ENCODE results near the gene FADS3. TPM values are rescaled to one million over a fixed set of nuclear protein-coding genes. Genes with fewer than 3 reads are reported as not detected.

FADS3 gene
- total and polyA plus RNA-seq, 2 of the 13 experiments (the other 11 are each of a cell fraction or from before 2014, with no cell fraction given) = 13.4 to 23.2 TPM

DNA sequence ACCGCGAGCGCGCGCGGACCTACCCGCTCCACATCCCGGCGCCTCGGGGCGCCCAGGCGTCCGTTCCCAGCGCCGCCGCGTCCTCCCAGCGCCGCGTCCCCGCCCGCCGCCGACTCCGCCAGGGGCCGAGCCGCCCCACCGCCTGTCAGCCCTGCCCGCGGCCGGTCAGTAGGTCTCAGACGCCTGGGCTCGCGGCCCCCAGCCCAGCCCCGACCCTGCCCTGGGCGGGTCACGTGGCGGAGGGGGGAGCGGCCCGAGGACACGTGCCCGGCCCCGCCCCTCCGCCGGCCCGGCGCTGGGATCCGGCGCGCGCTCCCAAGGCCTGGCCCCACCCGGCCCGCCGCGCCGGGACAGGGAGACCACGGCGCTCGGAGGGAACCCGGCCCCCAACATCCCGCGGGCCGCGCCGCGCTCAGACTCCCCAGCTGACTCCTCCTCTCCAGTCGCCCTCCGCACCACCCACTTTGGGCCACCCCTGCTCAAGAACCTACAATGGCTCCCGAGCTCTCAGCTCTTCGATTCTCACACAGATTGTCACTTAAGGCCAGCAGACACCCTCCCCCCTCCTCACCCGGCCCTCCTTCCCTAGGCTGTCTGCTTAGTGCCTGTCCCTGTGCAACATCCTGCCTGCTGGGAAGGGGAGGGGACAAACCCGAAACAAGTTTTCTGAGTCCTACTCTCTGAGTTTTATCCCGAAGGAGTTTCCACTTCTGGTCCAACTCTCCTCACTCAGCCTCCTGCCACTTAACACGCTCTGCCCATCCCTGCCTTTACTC lies 26.2 kb upstream of the FADS3 start, which contains the start of gene RAB3IL1 (continued):
- no peak for TF ChIP-seq SKIL (CRISPR knock-in tag; IDR thresholded peaks at IDR 0.05; ENCODE audit: borderline replicate concordance)
- no peak for TF ChIP-seq DR1 (CRISPR knock-in tag; IDR thresholded peaks at IDR 0.05)
- TF ChIP-seq ZSCAN20 (CRISPR knock-in tag; IDR thresholded peaks at IDR 0.05; ENCODE audit: borderline replicate concordance) = no peak
- TF ChIP-seq ADNP (CRISPR knock-in tag; IDR thresholded peaks at IDR 0.05) = 0 out of 2 replicates have a peak, but pooled peaks have one; percentile 43
- no peak for TF ChIP-seq ZNF7 (CRISPR knock-in tag; IDR thresholded peaks at IDR 0.05)
- TF ChIP-seq ZNF343 (CRISPR knock-in tag; IDR thresholded peaks at IDR 0.05) = no peak
- no peak for TF ChIP-seq ZNF550 (CRISPR knock-in tag; IDR thresholded peaks at IDR 0.05; ENCODE audit: borderline replicate concordance)
- TF ChIP-seq, protein P1, sequence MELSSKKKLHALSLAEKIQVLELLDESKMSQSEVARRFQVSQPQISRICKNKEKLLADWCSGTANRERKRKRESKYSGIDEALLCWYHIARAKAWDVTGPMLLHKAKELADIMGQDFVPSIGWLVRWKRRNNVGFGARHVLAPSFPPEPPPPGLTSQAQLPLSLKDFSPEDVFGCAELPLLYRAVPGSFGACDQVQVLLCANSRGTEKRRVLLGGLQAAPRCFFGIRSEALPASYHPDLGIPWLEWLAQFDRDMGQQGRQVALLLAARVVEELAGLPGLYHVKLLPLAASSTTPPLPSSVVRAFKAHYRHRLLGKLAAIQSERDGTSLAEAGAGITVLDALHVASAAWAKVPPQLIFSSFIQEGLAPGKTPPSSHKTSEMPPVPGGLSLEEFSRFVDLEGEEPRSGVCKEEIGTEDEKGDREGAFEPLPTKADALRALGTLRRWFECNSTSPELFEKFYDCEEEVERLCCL (CRISPR knock-in tag; IDR thresholded peaks at IDR 0.05; ENCODE audit: borderline replicate concordance) = no peak
- TF ChIP-seq, protein P2, sequence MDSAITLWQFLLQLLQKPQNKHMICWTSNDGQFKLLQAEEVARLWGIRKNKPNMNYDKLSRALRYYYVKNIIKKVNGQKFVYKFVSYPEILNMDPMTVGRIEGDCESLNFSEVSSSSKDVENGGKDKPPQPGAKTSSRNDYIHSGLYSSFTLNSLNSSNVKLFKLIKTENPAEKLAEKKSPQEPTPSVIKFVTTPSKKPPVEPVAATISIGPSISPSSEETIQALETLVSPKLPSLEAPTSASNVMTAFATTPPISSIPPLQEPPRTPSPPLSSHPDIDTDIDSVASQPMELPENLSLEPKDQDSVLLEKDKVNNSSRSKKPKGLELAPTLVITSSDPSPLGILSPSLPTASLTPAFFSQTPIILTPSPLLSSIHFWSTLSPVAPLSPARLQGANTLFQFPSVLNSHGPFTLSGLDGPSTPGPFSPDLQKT (CRISPR knock-in tag; IDR thresholded peaks at IDR 0.05; ENCODE audit: borderline replicate concordance) = no peak
- no peak for TF ChIP-seq ZNF878 (CRISPR knock-in tag; IDR thresholded peaks at IDR 0.05)
- no peak for TF ChIP-seq ZNF296 (CRISPR knock-in tag; conservative IDR thresholded peaks at IDR 0.05)
- TF ChIP-seq ZNF639 (CRISPR knock-in tag; conservative IDR thresholded peaks at IDR 0.05) = no peak
- TF ChIP-seq ZNF768 (CRISPR knock-in tag; IDR thresholded peaks at IDR 0.05) = peak; percentile 53
- TF ChIP-seq HMG20B (CRISPR knock-in tag; conservative IDR thresholded peaks at IDR 0.05) = no peak
- TF ChIP-seq, protein P3, sequence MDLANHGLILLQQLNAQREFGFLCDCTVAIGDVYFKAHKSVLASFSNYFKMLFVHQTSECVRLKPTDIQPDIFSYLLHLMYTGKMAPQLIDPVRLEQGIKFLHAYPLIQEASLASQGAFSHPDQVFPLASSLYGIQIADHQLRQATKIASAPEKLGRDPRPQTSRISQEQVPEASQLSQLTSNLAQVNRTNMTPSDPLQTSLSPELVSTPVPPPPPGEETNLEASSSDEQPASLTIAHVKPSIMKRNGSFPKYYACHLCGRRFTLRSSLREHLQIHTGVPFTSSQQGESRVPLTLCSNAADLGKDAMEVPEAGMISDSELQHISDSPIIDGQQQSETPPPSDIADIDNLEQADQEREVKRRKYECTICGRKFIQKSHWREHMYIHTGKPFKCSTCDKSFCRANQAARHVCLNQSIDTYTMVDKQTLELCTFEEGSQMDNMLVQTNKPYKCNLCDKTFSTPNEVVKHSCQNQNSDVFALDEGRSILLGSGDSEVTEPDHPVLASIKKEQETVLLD (CRISPR knock-in tag; IDR thresholded peaks at IDR 0.05; ENCODE audit: low read depth) = no peak
- no peak for TF ChIP-seq ELF1 (CRISPR knock-in tag; IDR thresholded peaks at IDR 0.05)
- no peak for TF ChIP-seq SMAD3 (CRISPR knock-in tag; IDR thresholded peaks at IDR 0.05)
- TF ChIP-seq ZNF556 (CRISPR knock-in tag; IDR thresholded peaks at IDR 0.05; ENCODE audit: borderline replicate concordance) = no peak
- TF ChIP-seq, protein P4, sequence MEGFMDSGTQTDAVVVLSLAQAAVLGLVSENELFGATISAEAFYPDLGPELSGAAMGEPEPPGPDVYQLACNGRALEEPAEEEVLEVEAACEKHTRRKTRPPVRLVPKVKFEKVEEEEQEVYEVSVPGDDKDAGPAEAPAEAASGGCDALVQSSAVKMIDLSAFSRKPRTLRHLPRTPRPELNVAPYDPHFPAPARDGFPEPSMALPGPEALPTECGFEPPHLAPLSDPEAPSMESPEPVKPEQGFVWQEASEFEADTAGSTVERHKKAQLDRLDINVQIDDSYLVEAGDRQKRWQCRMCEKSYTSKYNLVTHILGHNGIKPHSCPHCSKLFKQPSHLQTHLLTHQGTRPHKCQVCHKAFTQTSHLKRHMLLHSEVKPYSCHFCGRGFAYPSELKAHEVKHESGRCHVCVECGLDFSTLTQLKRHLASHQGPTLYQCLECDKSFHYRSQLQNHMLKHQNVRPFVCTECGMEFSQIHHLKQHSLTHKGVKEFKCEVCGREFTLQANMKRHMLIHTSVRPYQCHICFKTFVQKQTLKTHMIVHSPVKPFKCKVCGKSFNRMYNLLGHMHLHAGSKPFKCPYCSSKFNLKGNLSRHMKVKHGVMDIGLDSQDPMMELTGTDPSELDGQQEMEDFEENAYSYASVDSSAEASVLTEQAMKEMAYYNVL (CRISPR knock-in tag; IDR thresholded peaks at IDR 0.05; ENCODE audit: borderline replicate concordance) = no peak
- peak; percentile 54 for TF ChIP-seq BHLHE40 (IDR thresholded peaks at IDR 0.05; ENCODE audit: low read length)
